ENCODE data around the gene PPM1N.
"Not testable (repeated sequence)": the region's sequence is repeated elsewhere in the genome, so short reads cannot be mapped to it uniquely, and the experiment has no call there.

Gene PPM1N

GRCh38 chr19:45506989-45507871 lies 9.0 kb downstream of the PPM1N start, which contains the start of gene VASP:
TSS of gene VASP (plus strand) at chr19:45507479. CDS start at chr19:45507772, 293 bp downstream.
- peak; percentile 90 for DNase-seq (ENCODE audit: low spot score)
- no peak for TF ChIP-seq CTCF (IDR thresholded peaks at IDR 0.05; ENCODE audit: extremely low read depth, insufficient read depth, missing control alignments)
- in situ Hi-C loops (cut with MboI; ENCODE audit: low pct_unique_long_range_greater_than_20kb, low sequenced_read_pairs, unreplicated experiment): no loop called here

DNA sequence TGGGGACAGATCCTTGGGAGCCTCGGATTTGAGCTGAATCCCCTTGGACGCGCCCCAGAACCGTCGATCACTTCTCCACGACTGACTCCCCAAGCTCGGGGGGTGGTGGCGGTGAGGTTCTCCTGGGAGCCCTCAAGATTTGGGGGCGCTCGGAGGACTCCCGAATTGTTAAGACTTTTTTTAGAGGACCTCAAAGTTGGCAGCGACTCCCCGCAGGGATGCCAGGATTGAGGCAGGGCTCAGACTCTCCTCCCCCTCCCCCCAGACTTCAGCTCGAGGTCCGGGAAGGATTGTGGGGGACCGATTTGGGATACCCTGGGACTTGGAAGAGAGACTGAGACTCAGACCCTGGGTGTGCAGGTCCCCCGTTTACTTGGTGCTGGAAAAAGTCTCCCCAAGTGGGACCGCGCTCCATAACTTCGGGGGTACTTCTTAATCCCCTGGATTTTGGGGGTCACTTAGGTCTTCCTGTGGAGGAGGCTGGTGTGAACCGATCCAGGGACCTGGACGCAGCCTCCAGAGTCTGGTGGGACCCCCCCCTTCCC lies 9.7 kb downstream of the PPM1N start:
- DNase-seq (ENCODE audit: low spot score): no peak
- in situ Hi-C loops (cut with MboI; ENCODE audit: low pct_unique_long_range_greater_than_20kb, low sequenced_read_pairs, unreplicated experiment): no loop called here

GRCh38 chr19:45508417-45508860 lies 10.2 kb downstream of the PPM1N start:
- no peak for DNase-seq (ENCODE audit: low spot score)
- in situ Hi-C loops (cut with MboI; ENCODE audit: low pct_unique_long_range_greater_than_20kb, low sequenced_read_pairs, unreplicated experiment): no loop called here
- no peak for TF ChIP-seq CTCF (IDR thresholded peaks at IDR 0.05; ENCODE audit: extremely low read depth, insufficient read depth, missing control alignments)

More for the DNA sequence above, 9.7 kb downstream of the PPM1N start:
- no peak for TF ChIP-seq CTCF (IDR thresholded peaks at IDR 0.05; ENCODE audit: extremely low read depth, insufficient read depth, missing control alignments)

DNA sequence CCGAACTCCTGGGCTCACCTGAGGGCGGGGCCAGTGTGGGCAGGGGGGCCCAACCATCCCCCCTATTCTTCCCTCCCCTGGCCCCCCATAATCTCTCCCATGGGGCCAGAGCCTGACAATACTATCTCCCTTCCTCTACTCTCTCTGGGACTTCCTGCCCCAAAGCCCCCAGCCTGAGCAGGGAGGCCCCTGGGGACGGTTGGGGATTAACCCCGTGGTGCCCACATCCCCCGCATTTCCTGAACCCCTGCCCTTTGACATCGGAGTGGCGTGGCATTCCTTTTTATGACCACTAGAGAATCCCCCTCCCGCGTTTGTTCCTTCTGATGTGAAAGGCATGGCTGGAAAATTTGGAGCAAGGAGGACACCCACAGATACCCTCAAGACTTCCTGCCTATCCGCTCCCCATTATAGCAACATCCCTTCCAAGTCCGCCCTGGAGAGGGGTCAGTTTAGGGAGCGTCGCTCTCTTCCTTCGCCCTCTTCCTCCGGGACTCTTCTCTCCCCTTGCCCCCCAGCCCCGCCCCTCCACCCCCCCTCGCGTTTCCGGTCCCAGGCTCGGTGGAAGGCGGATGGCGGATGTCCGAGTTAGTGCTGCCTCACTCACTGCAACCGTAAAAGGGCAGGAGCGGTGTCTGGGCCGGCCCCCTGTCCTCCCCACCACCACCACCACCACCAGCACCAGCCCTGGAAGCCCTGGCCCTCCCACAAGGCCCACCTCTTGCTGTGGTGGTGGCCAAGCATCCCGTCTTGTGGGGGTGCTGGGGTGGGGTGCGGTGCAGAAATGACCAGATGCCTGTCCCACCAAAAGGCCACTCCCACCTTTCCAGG lies 10.8 kb downstream of the PPM1N start:
- in situ Hi-C loops (cut with MboI; ENCODE audit: low pct_unique_long_range_greater_than_20kb, low sequenced_read_pairs, unreplicated experiment): no loop called here
- no peak for TF ChIP-seq CTCF (IDR thresholded peaks at IDR 0.05; ENCODE audit: extremely low read depth, insufficient read depth, missing control alignments)
- DNase-seq (ENCODE audit: low spot score): peak; percentile 90

- in situ Hi-C loops (cut with MboI; ENCODE audit: low pct_unique_long_range_greater_than_20kb, low sequenced_read_pairs, unreplicated experiment): no loop called here
- no peak for TF ChIP-seq CTCF (IDR thresholded peaks at IDR 0.05; ENCODE audit: extremely low read depth, insufficient read depth, missing control alignments)
Observed at GRCh38 chr19:45509692-45510015, 11.4 kb downstream of the PPM1N start.

DNA sequence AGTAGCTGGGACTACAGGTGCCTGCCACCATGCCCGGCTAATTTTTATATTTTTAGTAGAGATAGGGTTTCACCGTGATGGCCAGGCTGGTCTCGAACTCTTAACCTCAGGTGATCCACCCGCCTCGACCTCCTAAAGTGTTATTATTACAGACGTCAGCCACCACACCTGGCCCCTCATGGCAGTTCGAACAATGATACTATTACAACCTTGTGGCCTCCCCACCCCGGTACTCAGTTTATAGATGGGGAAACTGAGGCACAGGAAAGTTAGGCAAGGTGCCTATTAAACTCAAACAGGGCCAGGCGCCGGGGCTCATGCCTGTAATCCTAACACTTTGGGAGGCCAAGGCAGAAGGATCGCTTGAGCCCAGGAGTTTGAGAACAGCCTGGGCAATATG lies 12.1 kb downstream of the PPM1N start:
- DNase-seq (ENCODE audit: low spot score); in situ Hi-C loops (cut with MboI; ENCODE audit: low pct_unique_long_range_greater_than_20kb, low sequenced_read_pairs, unreplicated experiment): not testable (repeated sequence)

More at GRCh38 chr19:45509692-45510015, 11.4 kb downstream of the PPM1N start:
- DNase-seq (ENCODE audit: low spot score): no peak
